ENCODE measurements around the gene NPR3.

DNA sequence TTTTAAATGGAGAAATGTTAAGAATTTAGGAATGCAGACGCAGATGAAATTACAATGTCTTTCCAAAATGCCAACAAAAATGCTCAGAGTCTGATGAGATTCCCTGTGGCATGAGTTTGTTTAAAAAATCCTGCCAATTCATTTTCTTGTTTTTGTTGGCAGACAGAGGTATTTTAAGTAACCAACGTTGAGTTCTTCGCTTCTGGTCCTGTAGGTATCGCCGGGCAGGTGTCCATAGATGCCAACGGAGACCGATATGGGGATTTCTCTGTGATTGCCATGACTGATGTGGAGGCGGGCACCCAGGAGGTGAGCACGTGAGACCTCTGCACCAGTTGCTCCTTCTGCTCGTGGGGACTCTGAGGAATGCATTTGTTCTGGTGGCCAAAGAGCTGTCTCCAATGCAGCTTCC, 69.4 kb downstream of the NPR3 start:
- no peak for TF ChIP-seq EZH2phosphoT487 (IDR thresholded peaks at IDR 0.05; ENCODE audit: insufficient read depth, low read depth)
- TF ChIP-seq EZH2 (IDR thresholded peaks at IDR 0.05; ENCODE audit: insufficient read depth, poor library complexity, severe bottlenecking): no peak

Measured in GM23248 (cell line).